ENCODE data around the gene PLA2G7.

DNA sequence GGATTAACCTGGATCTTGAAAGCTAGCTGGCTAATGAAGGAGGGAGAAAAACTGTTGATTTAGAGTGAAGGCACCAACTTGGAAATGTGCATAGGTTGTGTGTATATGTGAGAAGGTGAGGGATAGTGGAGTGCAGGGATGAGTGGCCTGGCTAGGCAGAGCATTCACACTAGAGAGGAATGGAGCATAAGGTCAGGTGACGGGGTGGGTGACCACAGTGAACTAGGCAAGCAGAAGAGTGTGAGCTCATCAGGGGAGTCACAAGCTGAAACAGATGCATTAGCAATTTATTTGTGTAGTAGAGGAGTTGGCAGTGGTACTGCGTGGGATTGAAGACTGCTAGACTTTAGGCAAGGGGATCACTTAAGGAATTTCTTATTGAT is 22.0 kb upstream of the PLA2G7 start:
- TF ChIP-seq, protein P1, sequence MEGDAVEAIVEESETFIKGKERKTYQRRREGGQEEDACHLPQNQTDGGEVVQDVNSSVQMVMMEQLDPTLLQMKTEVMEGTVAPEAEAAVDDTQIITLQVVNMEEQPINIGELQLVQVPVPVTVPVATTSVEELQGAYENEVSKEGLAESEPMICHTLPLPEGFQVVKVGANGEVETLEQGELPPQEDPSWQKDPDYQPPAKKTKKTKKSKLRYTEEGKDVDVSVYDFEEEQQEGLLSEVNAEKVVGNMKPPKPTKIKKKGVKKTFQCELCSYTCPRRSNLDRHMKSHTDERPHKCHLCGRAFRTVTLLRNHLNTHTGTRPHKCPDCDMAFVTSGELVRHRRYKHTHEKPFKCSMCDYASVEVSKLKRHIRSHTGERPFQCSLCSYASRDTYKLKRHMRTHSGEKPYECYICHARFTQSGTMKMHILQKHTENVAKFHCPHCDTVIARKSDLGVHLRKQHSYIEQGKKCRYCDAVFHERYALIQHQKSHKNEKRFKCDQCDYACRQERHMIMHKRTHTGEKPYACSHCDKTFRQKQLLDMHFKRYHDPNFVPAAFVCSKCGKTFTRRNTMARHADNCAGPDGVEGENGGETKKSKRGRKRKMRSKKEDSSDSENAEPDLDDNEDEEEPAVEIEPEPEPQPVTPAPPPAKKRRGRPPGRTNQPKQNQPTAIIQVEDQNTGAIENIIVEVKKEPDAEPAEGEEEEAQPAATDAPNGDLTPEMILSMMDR (IDR thresholded peaks at IDR 0.05): no peak
- TF ChIP-seq EP300 (IDR thresholded peaks at IDR 0.05): no peak

Data from ovary (tissue), 3 donors.